ENCODE measurements around the gene ACACB. TPM values are rescaled to one million over a fixed set of nuclear protein-coding genes. Genes with fewer than 3 reads are reported as not detected.
A peak's percentile ranks its signal among the peaks of the same experiment; 100 is the strongest.
"Not testable (repeated sequence)": the region's sequence is repeated elsewhere in the genome, so short reads cannot be mapped to it uniquely, and the experiment has no call there.

The ACACB gene
- total and polyA plus RNA-seq, 8 donors: 12.5 to 21.3 (median 15.8) TPM

GRCh38 chr12:109169262-109169661 lies 52.9 kb downstream of the ACACB start:
- ATAC-seq (no peak), DNase-seq (no peak)
- Histone ChIP-seq H3K27ac (no peak overlapping the region), H3K36me3 (peaks cover 0 to 29% of the 10 kb centered on the region in 2 donors), H3K27me3 (no peaks in the 10 kb centered on the region), H3K9me3 (peaks cover 0 to 3% of the 10 kb centered on the region in 2 donors), H3K4me3 (no peak overlapping the region), H3K4me1 (peaks cover 0 to 14% of the 10 kb centered on the region in 2 donors)
- intact Hi-C loops (cut with DNase I): no loop called here
- TF ChIP-seq CTCF (IDR thresholded peaks at IDR 0.05): no peak

GRCh38 chr12:109169686-109170085 lies 53.3 kb downstream of the ACACB start:
- H3K9me3 ChIP-seq: peaks cover 0 to 3% of the 10 kb centered on the region in 2 donors
- peak overlapping the region in 1 of 2 donors; percentile 57 for H3K27ac ChIP-seq
- H3K4me3 ChIP-seq: no peak overlapping the region
- H3K27me3 ChIP-seq: no peaks in the 10 kb centered on the region
- peaks cover 0 to 29% of the 10 kb centered on the region in 2 donors for H3K36me3 ChIP-seq
- TF ChIP-seq CTCF (IDR thresholded peaks at IDR 0.05): no peak
- intact Hi-C loops (cut with DNase I): no loop called here
- ATAC-seq (no peak), DNase-seq (peak in 1 of 4 donors; percentile 9)
- H3K4me1 ChIP-seq: peaks cover 0 to 14% of the 10 kb centered on the region in 2 donors

- ATAC-seq (peak; percentile 30), DNase-seq (no peak)
- Histone ChIP-seq H3K27ac (peak overlapping the region in 1 of 2 donors; percentile 57), H3K27me3 (no peaks in the 10 kb centered on the region), H3K4me1 (peaks cover 0 to 14% of the 10 kb centered on the region in 2 donors), H3K9me3 (peaks cover 0 to 3% of the 10 kb centered on the region in 2 donors), H3K36me3 (peaks cover 0 to 29% of the 10 kb centered on the region in 2 donors), H3K4me3 (no peak overlapping the region)
- intact Hi-C loops (cut with DNase I): no loop called here
- no peak for TF ChIP-seq CTCF (IDR thresholded peaks at IDR 0.05)
Measured at GRCh38 chr12:109170324-109170723, 53.9 kb downstream of the ACACB start.

- H3K27me3 ChIP-seq; H3K27ac ChIP-seq; intact Hi-C loops (cut with DNase I); DNase-seq; H3K4me3 ChIP-seq; ATAC-seq; H3K9me3 ChIP-seq: not testable (repeated sequence)
- peaks cover 0 to 27% of the 10 kb centered on the region in 2 donors for H3K36me3 ChIP-seq
- H3K4me1 ChIP-seq: peaks cover 0 to 14% of the 10 kb centered on the region in 2 donors
Measured at GRCh38 chr12:109172787-109173186, 56.4 kb downstream of the ACACB start.

GRCh38 chr12:109173443-109174240 lies 57.3 kb downstream of the ACACB start:
- H3K9me3 ChIP-seq: peaks cover 0 to 3% of the 10 kb centered on the region in 2 donors

More at GRCh38 chr12:109173443-109174240, 57.3 kb downstream of the ACACB start:
- Histone ChIP-seq H3K4me3 (no peak overlapping the region), H3K27ac (no peak overlapping the region), H3K4me1 (peaks cover 0 to 14% of the 10 kb centered on the region in 2 donors), H3K27me3 (no peaks in the 10 kb centered on the region), H3K36me3 (peaks cover 0 to 26% of the 10 kb centered on the region in 2 donors)
- DNase-seq (no peak), ATAC-seq (no peak)
- intact Hi-C loops (cut with DNase I): no loop called here
- no peak for TF ChIP-seq CTCF (IDR thresholded peaks at IDR 0.05)
